GM12874 (cell line): ENCODE results near the gene GRPR.

Experiments
- CTCF ChIP-seq: IDR thresholded peaks from 2 replicates; pipeline ENCODE4 v1.5.1; 2011; ENCODE audit warnings: low read depth, mild to moderate bottlenecking, control low read depth, low read length, moderate library complexity; ENCODE audit not compliant: insufficient read depth

GRPR gene

GRCh38 chrX:16177260-16177659 lies 53.9 kb downstream of the GRPR start:
- no peak for TF ChIP-seq CTCF

GRCh38 chrX:16185725-16186136 lies 62.4 kb downstream of the GRPR start:
- TF ChIP-seq CTCF: no peak

GRCh38 chrX:16186380-16187007 lies 63.1 kb downstream of the GRPR start:
- TF ChIP-seq CTCF: no peak

DNA sequence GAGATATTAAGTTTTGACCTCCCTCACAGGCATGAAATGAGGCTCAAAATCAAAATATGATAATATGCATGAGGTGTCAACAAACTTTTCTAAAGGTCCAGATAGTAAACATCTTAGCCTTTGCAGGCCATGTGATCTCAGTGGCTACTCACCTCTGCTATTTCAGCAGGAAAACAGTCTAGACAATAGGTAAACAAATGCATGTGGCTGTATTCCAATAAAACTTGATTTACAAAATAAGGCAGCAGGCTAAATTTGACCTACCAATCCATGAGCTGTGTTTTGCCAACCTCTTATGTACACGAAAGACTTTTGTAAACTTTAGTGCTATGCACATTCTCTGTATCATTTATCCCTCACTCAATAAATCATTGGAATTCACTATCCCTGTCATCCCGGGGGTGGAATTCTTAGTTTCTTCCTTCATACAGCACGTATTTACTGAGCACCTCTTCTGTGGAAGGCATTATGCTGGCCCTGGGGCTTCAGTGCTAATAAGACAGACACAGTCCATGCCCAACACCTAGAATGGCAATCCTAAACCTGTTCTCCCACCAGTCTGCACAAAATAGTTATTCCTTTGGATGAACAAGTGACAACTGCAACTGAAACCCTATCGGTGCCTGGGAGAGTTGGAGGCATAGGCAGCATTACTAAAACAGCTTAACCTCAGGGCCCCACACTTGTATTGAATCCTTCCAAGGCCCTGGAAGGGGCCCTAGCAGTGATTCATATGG lies 63.8 kb downstream of the GRPR start:
- no peak for TF ChIP-seq CTCF

- no peak for TF ChIP-seq CTCF
Observed at GRCh38 chrX:16188687-16189086, 65.3 kb downstream of the GRPR start.

GRCh38 chrX:16191605-16192004 lies 68.2 kb downstream of the GRPR start:
- no peak for TF ChIP-seq CTCF

GRCh38 chrX:16196829-16197228 lies 73.5 kb downstream of the GRPR start:
- no peak for TF ChIP-seq CTCF
